NCI-H82 treated with DMSO at 0.1 percent for 48 hours (cell line): Measurements from ENCODE around the gene ANO7.

ENCODE experiments used
- DNase-seq: peaks from one replicate; lab custom pipeline; 2025; ENCODE audit not compliant: unreplicated experiment; lab: John Stamatoyannopoulos, UW

Gene ANO7

DNA sequence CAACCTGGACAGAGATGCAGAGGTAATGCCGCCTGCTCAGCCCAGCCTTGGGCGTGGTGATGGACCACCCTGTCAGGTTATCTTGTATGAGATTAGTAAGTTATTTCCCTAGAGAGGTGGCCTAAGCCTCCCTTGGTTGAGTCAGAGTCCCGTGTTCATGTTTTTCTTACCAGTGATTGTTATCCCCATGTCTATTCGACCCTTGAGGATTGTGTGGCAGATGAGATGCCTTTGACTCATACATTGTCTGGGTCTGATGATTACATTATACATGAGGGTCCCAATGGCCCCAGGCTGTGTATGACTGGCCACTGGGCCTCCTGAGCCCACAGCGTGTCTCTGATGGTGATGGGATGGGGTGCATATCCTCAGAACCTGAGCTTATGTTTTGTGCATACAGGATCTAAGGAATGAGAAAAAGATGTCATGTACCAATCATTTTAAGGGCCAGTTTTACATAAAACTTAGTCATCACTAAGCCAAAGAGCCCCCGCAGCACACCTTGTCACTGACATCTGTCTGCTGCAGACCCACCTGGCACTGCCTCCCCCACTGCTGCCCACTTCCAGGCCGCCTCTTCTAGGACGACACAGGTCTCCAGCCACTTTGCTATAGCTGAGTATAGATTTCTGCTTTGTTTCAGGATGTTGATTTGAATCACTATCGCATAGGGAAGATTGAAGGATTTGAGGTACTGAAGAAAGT lies 30.5 kb upstream of the ANO7 start:
- no peak for DNase-seq

DNA sequence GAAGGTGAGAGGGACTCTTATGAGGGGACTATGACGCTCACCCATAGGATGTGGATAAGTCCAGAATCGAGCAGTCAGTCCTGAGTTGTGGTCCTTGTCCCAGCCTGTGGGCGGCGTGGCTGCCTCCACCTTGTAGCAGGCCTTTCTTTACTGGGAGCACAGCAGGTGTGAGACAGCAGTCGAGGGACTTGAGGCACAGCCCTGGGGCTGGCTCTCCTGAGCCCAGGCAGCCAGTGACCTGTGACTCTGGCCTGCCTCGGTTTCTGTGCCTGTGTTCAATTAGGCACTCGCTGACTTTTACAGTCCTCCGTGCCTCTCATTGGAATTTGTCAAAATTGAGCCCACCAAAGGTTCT lies 30.0 kb upstream of the ANO7 start:
- DNase-seq, result no peak

DNA sequence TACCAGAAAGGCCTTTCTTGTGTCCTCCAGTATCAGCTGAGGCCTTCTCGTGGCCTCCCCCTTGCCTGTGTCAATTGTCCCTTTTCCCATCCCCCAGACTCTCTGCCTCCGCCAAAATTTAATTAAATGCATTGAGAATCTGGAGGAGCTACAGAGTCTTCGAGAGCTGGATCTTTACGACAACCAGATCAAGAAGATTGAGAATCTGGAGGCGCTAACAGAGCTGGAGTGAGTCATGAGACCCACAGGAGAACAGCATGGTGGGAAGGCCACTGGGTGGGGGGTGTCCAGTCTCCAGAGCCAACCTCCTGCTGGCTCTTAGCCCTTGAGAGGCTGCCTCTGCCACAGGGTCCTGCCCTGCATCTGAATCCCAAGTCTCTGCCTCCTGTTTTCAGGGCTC lies 29.4 kb upstream of the ANO7 start:
- no peak for DNase-seq

DNA sequence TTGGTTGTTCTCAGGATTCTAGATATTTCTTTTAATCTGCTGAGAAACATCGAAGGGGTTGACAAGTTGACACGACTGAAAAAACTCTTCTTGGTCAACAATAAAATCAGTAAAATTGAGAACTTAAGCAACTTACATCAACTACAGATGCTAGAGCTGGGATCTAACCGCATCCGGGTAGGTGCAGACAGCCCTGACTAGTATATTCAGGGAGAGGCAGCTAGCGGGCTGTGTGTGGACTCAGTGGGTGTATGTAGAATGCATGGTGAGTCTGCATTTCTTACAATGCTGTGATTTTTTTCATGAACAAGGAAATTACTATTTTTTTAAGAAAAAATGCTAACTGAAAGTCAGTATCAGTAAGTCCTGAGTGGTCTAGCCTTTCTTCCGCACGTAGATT lies 28.2 kb upstream of the ANO7 start:
- no peak for DNase-seq

DNA sequence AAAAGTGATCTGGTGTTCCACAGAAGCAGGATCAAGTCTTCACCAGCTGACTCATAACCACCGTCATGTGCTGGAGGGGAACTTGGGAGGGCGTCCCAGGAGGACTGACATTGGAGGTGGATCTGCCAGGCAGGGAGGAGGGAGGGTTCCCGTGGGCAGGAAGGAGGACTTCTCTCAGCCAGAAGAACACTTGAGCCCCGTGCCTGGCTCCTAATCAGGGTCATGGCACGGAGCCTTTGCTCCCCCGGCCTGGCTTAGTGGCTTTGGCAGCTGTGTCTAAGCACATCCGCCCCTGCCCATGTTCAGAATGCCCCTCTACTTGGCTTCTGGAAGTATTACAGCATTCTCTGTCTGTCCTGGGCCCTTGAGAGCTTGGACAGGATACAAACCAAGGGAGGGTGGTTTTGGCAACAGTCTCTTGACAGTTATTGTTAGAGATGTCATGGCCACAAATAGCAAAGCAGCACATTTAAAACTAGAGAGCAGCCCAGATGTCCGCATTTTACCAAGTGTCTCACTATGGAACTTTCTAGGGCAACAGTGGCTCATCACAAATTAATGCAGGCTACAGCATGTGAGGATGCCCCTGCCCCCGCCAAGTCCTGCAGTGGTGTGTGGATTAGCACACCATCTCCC lies 26.7 kb upstream of the ANO7 start:
- no peak for DNase-seq

DNA sequence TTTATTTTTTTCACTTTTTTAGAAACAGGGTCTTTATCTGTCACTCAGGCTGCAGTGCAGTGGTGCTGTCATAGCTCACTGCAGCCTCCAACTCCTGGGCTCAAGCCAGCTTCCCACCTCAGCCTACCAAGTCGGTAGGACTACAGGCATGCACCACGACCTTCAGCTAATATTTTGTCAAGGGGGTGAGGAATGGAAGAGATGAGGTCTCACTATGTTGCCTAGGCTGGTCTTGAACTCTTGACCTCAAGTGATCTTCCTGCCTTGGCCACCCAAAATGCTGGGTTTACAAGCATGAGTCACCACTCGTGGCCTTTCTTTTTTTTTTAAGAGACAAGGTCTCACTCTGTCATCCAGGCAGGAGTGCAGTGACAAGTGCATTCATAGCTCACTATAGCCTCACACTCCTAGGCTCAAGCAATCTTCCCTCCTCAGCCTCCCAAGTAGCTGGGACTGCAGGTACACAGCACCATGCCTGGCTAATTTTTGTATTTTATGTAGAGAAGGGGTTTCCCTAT lies 24.8 kb upstream of the ANO7 start:
- DNase-seq, result no peak

DNA sequence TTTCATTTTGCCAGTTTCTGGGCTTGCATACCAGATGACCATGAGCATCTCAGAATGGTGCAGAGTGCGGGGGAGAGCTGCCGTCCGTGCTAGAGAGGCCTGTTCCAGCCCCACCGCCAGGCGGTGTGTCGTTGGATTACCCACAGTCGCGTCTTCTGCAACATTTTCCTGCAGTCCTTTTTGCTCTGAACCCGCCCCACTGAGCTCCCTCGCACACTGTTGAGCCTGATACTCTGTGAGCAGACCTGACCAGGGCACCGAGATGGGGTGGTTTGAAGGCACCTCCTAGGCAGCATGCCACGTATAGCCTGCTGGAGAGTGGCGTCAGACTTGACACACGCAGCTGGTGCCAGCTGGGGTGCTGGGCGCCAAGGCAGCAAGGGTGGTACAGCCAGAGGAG lies 20.1 kb upstream of the ANO7 start:
- no peak for DNase-seq

DNA sequence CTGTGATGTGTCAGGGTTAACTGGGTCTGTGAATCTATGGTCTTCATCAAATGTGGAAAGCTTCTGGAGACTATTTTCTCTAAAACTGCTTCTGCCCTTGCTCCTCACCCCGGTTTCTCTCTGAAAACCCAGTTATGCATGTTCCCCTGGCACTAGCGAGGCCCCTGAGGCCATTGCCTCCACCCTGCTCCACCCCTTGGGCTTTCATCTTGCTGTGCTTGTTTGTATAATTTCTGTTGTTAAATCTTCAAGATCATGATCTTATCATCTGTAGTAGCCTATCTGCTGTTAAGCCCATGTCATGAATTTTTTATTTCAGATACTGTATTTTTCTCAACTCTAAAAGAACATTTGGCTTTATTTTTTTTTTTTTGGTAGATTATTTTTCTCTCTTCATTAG lies 14.9 kb upstream of the ANO7 start:
- no peak for DNase-seq

DNA sequence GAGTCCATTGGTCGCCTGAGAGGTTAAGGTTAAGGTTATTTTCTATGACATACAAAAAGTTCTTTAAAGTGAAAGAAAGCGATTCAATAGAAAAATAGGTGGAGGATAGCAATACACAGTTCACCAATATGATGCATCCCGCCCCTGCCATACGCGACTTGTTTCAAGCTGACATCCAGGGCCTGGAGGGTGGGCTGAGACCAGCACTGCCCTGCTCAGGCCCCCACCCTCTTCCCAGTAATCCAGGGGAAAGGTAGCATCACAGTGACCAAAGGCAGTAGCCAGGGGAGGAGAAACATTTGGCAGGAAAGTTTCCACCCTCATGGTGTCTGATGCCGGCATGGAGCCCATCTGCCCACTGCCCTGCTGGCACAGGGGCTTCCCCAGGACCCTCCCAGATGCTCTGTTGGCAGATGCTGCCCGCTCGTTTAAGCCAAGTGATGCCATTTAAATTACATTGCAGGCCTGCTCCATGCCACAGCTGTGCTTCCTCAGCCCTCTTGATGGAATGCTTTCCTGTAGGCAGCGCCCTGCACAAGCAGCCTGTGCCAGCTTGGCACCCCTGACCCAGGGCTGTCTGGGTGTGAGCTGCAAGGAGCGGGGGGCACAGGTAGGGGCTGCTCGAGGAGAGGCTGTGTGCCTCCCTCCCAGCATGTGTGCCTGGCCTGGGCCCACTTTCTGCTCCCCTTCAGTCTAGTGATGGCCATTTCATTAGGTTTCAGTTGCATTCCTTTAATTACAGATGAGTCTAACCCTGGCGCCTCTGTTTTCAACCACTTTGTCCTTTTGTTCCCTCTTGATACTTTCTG lies 10.7 kb upstream of the ANO7 start:
- no peak for DNase-seq

DNA sequence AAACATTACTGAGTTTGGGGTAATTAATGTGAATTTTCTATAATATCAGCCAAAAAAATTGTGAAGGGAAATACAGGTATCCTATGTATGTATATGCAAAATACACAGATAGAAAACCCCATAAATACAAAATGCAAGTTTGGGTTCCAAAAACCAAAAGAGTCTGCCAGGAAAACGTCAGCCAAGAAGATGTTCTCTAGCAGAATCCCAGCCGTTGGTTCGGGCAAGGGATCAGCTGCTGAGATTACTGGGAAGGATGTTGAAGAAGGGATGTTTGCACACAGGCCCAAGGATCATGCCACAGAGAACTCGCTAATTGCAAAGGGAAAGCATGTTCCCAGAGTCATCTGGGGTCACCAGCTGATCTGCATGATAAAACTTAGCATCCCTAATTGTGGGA lies 9.5 kb upstream of the ANO7 start:
- DNase-seq, result no peak

DNA sequence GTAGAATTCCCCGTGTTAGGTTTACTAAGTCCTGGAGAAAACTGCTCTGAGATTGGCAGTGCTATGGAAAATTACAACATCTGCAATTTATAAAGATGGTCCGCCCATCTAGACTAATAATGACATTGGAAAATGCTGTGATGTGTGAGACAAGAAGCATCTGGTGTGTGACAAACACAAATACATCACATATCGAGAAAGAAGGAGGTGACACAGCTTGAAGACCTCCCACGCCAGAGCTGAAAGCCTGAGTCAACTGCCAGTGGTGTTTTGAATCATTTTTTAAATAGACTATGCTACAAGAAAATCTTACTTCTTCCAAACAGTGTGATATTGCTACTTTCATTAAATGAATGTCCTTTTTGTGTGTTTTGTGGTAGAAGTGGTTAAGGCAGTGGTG lies 8.6 kb upstream of the ANO7 start:
- no peak for DNase-seq

DNA sequence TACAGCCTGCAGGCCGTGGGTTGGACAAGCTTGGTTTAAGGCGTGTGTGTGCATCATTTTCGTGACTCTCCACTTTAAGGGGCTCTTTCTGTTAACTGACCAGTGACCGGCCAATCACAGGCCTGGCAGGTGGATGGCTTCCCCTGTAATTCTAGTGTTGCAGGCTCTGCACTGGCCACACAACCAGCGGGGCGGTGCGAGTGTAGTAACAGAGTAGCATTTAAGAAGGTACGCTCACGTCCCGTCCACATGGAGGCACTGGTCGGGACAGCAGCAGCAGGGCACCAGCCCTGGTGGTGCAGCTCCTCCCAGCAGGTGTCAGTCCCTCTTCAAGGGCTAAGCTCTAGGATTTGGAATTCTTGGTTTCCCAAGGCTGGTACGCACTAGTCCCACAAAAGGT lies 8.0 kb upstream of the ANO7 start:
- DNase-seq, result no peak

DNA sequence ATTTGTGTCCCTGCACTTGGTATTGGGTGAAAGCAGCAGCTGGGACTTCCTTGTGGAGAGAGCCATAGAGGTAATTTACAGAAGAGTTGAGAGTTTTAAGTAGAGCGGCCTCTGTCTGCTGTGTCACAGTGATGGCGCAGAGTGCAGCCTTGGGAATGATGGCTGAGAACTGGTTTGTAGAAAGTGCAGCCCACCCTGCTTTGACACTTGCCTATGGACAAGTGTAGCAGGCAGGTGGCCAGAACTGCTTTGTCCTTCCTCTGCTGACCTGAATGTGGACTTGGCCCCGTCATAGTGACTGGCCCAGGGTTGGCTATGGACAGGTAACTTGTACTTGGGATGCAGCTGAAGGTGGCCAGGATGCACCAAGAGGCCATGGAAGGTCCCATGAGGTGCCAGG lies 6.4 kb upstream of the ANO7 start:
- no peak for DNase-seq

DNA sequence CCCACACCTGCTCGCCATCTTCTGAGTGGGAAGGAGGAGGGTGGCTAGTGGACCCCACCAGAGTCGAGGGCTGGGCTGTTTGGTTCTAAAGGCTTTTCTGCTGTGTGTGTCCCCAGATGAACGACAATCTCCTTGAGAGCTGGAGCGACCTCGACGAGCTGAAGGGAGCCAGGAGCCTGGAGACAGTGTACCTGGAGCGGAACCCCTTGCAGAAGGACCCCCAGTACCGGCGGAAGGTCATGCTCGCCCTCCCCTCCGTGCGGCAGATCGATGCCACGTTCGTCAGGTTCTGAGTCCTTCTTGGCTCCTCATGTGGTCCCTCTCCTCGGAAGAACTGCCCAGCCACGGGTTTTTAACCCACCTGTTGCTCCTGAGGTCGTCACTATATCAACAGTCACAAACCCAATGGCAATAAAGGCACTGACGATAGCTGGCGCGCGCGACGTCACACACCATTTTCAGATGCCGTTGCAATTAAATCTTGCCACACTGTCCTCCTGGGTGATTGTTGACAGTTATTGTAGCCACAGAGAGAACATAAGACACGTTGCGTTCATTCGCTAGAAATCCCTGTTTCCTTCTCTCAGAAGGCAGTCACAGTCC lies 5.8 kb upstream of the ANO7 start:
- no peak for DNase-seq

DNA sequence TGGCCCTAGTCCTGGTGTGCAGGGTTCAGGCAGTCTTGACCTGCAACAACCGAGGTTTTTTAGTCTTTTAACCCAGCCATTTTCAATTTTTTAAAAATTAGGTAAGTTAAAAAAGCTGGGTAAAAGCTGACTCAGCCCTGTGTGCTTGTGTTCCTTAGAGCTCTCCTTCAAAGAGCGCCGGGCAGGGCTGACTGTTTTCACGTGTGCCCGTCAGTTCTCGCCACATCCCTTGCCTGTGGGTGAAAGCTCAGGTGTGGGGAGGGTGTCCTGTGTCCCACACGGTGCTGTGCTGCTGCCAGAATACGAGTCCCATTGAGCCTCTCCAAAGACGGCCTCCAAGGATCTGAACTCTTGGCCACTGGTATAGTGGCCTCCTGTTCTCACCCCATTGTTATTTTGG lies 5.3 kb upstream of the ANO7 start:
- DNase-seq, result no peak

DNA sequence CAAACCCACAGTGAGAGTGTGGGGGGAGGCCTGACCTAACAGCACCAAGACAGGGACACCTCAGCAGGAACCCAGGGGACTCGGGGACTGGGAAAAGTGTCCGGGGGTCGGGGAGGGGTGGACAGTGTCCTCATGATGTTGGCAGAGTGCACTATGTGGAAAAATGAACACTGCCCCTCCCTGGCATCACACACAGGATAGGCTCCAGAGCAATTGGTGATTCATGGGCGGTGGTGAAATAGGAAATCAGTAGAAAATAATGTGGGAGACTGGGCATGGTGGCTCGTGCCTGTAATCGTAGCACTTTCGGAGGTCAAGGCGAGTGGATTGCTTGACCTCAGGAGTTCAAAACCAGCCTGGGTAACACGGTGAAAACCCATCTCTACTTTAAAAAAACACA lies 3.6 kb upstream of the ANO7 start:
- DNase-seq, result no peak

DNA sequence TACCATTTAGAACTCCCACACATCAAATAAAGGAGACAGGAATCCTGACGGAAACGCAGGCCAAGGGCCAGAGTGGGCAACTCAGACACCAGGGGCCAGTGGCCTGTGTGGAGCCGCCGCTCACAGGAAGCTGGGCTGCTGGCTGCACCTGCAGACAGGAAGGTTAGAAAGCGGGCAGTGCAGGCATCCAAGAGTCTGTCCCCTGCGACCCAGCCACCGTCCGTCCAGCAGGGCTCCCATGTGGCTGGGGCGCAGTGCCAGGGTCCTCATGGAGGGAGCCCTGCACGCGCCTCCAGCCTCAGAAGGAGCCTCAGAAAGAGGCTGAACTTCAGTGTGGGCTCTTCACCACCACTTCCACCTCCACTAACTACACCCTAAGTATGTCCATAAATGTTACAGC lies 2.5 kb upstream of the ANO7 start:
- DNase-seq, result no peak

DNA sequence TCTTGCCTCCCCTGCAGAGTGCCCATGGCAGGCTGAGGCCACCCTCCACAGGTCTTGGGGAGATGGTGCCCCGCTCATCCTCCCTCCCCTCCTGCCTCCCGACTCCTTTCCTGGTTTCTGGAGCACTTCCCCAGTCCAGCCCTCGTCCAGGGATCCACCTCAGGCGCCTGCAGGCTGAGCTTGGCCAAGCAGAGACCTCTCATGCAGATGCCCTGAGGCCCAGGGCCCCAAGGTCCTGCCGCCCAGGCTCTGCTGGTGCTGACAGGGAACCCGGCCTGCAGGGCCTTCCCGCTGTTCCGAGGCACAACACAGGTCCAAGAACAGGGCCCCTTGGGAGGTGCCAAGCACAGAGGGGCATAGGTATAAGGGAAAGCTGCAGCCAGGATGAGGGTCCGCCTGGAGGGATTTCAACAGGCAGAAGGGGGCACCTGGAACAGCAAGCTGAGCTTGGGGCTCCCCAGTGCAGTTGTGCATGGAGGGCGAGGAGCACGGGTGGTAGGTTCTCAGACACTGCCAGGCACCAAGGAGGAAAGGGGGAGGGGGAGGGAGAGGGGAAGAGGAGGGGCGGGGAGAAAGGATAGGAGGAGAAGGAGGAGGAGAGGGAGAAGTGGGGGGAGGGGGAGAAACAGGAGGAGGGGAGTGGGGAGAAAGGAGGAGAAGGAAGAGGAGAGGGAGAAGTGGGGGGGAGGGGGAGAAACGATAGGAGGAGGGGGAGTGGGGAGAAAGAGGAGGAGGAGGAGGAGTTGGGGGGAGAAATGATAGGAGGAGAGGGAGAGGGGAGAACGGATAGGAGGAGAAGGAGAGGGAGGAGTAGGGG lies 1.2 kb upstream of the ANO7 start:
- no peak for DNase-seq

DNA sequence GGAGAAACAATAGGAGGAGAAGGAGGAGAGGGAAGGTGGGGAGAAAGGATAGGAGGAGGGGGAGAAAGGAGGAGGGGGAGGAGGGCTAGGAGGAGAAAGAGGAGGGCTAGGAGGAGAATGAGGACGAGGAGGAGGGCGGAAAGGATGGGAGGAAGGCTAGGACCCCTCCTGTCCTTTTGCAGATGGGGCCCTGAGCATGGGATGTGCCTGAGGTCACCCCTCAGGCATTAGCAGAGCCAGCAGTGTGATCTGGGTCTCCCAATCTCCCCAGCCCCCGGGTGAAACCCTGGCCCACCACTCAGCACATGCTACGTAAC lies 601 bp upstream of the ANO7 start:
- DNase-seq, result no peak

DNA sequence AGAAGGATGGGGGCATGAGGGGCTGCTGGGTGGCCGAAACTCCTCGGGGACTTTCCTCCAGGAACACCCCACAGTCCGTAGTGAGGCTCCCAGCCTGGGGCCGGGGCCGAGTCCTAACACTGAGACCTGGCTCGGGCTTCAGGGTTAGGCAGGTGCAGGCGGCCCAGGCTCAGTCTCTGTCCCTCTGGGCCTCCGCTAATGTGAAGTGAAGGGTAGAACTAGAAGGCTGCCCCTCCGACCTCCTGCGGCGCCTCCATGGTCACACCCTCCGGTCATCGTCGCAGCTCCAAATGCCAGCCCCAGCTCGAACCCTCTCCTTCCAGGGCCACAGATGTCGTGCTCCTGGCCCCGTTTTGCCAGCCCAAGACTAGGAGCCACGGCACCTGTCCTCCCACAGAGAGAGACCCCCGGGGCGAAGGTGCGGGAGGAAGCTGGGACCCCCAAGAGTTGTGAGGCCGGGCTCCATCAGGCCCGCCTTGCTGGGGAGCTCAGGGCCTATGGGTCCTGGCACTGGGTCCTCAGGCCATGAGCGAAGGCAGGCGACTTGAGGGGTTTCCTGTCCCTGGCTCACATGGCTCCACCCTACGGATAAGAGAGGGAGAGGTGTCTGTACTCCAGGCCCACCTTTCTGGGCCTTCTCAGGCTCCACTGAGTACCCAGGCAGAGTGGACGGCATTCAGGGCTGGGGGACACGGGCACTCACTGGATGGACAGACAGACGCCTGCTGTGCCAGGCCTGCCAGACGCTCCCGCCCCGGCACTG lies 797 bp downstream of the ANO7 start:
- no peak for DNase-seq

DNA sequence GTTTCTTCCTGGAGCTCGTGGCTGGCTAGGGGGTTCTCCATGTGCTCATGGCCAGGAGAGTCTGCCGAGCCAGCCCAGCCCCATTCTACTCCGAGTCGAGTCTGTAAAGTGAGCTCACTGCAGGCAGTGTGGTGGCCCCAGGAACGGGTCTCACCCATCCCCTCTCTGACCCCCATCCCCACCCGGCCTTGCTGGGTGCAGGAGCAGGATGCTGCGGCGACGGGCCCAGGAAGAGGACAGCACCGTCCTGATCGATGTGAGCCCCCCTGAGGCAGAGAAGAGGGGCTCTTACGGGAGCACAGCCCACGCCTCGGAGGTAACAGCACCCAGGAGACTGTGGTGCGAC lies 1.4 kb downstream of the ANO7 start:
- DNase-seq, result no peak
